Measurements from ENCODE around the gene PRPF19. TPM values are rescaled to one million over a fixed set of nuclear protein-coding genes. Genes with fewer than 3 reads are reported as not detected.

Gene PRPF19
- total and polyA plus RNA-seq, 9 of the 15 experiments (the other 6 are each of a cell fraction or from before 2014, with no cell fraction given), result 9.4 to 212 (median 73.2) TPM

GRCh38 chr11:60854140-60854846 is 52.1 kb downstream of the PRPF19 start (continued):
- TF ChIP-seq PRPF4 (IDR thresholded peaks at IDR 0.05; ENCODE audit: insufficient read depth, low read depth, low read length, poor library complexity, severe bottlenecking) (no peak), MTA3 (IDR thresholded peaks at IDR 0.05; ENCODE audit: borderline replicate concordance) (peak; percentile 79; the same call in 1 of the 2 replicates), TBL1XR1 (IDR thresholded peaks at IDR 0.05; ENCODE audit: low read length in 2 of 2) (peak in 1 of 2 experiments; percentile 76; a peak in 2 of 4 replicates), CEBPZ (IDR thresholded peaks at IDR 0.05; ENCODE audit: borderline replicate concordance, low read depth, low read length) (no peak), ZSCAN29 (IDR thresholded peaks at IDR 0.05) (no peak), HNRNPH1 (optimal IDR thresholded peaks at IDR 0.05; ENCODE audit: low read depth, low read length) (no peak), UBTF (IDR thresholded peaks at IDR 0.05; ENCODE audit: borderline replicate concordance in 1 of 2, low read depth in 2 of 2, low read length in 2 of 2) (0 out of 4 replicates have a peak, but pooled peaks of 1 of the 2 experiments have one; percentile 54), SMARCA4 (IDR thresholded peaks at IDR 0.05) (peak; percentile 78), THRAP3 (IDR thresholded peaks at IDR 0.05; ENCODE audit: borderline replicate concordance) (no peak), CEBPB (tag; IDR thresholded peaks at IDR 0.05) (no peak), ADNP (tag; IDR thresholded peaks at IDR 0.05) (no peak), CREB3 (tag; conservative IDR thresholded peaks at IDR 0.05; ENCODE audit: low read depth) (no peak), FOXJ3 (CRISPR knock-in tag; IDR thresholded peaks at IDR 0.05) (no peak), ZBTB49 (CRISPR knock-in tag; IDR thresholded peaks at IDR 0.05; ENCODE audit: borderline replicate concordance) (no peak), ZNF561 (CRISPR knock-in tag; conservative IDR thresholded peaks at IDR 0.05) (no peak), SRSF7 (optimal IDR thresholded peaks at IDR 0.05; ENCODE audit: low read depth, low read length) (no peak), CBX5 (IDR thresholded peaks at IDR 0.05; ENCODE audit: borderline replicate concordance, low read depth) (0 out of 2 replicates have a peak, but pooled peaks have one; percentile 21), POLR2B (IDR thresholded peaks at IDR 0.05; ENCODE audit: low read depth, partially characterized antibody) (peak; percentile 18), KLF1 (tag; IDR thresholded peaks at IDR 0.05) (no peak)
